Smooth muscle cell (in vitro differentiated cells): ENCODE data around the gene PRPS2. TPM values are rescaled to one million over a fixed set of nuclear protein-coding genes. Genes with fewer than 3 reads are reported as not detected.

Experiments
- DNase-seq: peaks from one replicate; lab custom pipeline; 2025; ENCODE audit not compliant: unreplicated experiment; lab: John Stamatoyannopoulos, UW
- H2AFZ ChIP-seq: fragments of 200-600 bp; sonication (generic); 2 replicates; pipeline ENCODE4 v1.6.0; 2016; ENCODE audit warnings: antibody characterized with exemption, low read depth, mild to moderate bottlenecking
- H3F3A ChIP-seq: fragments of 200-600 bp; sonication (generic); 2 replicates; pipeline ENCODE4 v1.6.0; 2017; ENCODE audit warnings: antibody characterized with exemption, low read depth
- H3K27ac ChIP-seq: fragments of 200-600 bp; sonication (generic); 2 replicates; pipeline ENCODE4 v1.5.1; 2016; ENCODE audit warnings: low read depth, mild to moderate bottlenecking
- H3K27me3 ChIP-seq: fragments of 200-600 bp; sonication (generic); 2 replicates; pipeline ENCODE4 v1.6.1; 2016; ENCODE audit warnings: low read depth, mild to moderate bottlenecking
- H3K36me3 ChIP-seq: fragments of 200-600 bp; sonication (generic); 2 replicates; pipeline ENCODE4 v1.5.1; 2016; ENCODE audit warnings: low read depth
- H3K4me1 ChIP-seq: fragments of 200-600 bp; sonication (generic); 2 replicates; pipeline ENCODE4 v1.5.1; 2016; ENCODE audit warnings: low read depth
- H3K4me2 ChIP-seq: fragments of 200-600 bp; sonication (generic); 2 replicates; pipeline ENCODE4 v1.6.0; 2016; ENCODE audit warnings: mild to moderate bottlenecking
- H3K4me3 ChIP-seq: fragments of 200-600 bp; sonication (generic); 2 replicates; pipeline ENCODE4 v1.5.1; 2016; ENCODE audit warnings: mild to moderate bottlenecking
- H3K79me2 ChIP-seq: fragments of 200-600 bp; sonication (generic); 2 replicates; pipeline ENCODE4 v1.6.0; 2016; ENCODE audit warnings: low read depth, mild to moderate bottlenecking
- H3K9ac ChIP-seq: fragments of 200-600 bp; sonication (generic); 2 replicates; pipeline ENCODE4 v1.6.0; 2016; ENCODE audit warnings: low read depth
- H3K9me3 ChIP-seq: fragments of 200-600 bp; sonication (generic); replicated peaks from 2 replicates; pipeline ENCODE4 v1.5.1; 2016; ENCODE audit warnings: low read depth
- H4K20me1 ChIP-seq: fragments of 200-600 bp; sonication (generic); 2 replicates; pipeline ENCODE4 v1.6.0; 2016; ENCODE audit warnings: low read depth
- CTCF ChIP-seq: fragments of 200-600 bp; sonication (generic); IDR thresholded peaks from 2 replicates; pipeline ENCODE4 v1.5.1; 2017; ENCODE audit warnings: borderline replicate concordance, mild to moderate bottlenecking, antibody characterized with exemption; ENCODE audit not compliant: insufficient read depth, poor library complexity, severe bottlenecking
- whole genome bisulfite sequencing: methylation state at CpG from one replicate; pipeline ENCODE4 v1.1.7; 2016; ENCODE audit warnings: low lambda C conversion rate; 5-methylcytosine and 5-hydroxymethylcytosine counted together
- polyA plus RNA-seq: library from polyadenylated mRNA; unstranded; fragments of >200 nt; fragmentation: Nextera tagmentation; extraction: Ambion mirVana; gene quantifications from 2 replicates; pipeline ENCODE4 v1.2.1, GENCODE V29; 2016
- total RNA-seq: library from RNA; depleted of rRNA; stranded (reverse); fragments of >200 nt; gene quantifications from 2 replicates; pipeline ENCODE4 v1.2.3, GENCODE V29; 2014

PRPS2 gene
- total and polyA plus RNA-seq, 2 experiments from 2014 or later, result 14.5 to 28.0 TPM

GRCh38 chrX:12802741-12803140 lies 11.5 kb downstream of the PRPS2 start:
- H3K9me3 ChIP-seq, result no peaks in the 10 kb centered on the region
- no peak overlapping the region for H3K4me2 ChIP-seq
- TF ChIP-seq CTCF, result no peak
- H3K9ac ChIP-seq, result no peak overlapping the region
- no peaks in the 10 kb centered on the region for H3K36me3 ChIP-seq
- no peak overlapping the region for H2AFZ ChIP-seq
- DNase-seq, result no peak
- no peaks in the 10 kb centered on the region for H3F3A ChIP-seq
- no peak overlapping the region for H3K27ac ChIP-seq
- no peaks in the 10 kb centered on the region for H4K20me1 ChIP-seq
- WGBS, result 60% methylated on average over 5 of the region's 5 CpGs
- no peak overlapping the region for H3K4me3 ChIP-seq
- no peaks in the 10 kb centered on the region for H3K4me1 ChIP-seq
- no peaks in the 10 kb centered on the region for H3K79me2 ChIP-seq
- no peaks in the 10 kb centered on the region for H3K27me3 ChIP-seq

- H3K4me1 ChIP-seq, result no peaks in the 10 kb centered on the region
- no peaks in the 10 kb centered on the region for H3F3A ChIP-seq
- 77% methylated on average over 2 of the region's 2 CpGs for WGBS
Observed at GRCh38 chrX:12804655-12805054, 13.4 kb downstream of the PRPS2 start.

GRCh38 chrX:12805333-12805732 lies 14.1 kb downstream of the PRPS2 start:
- WGBS, result 83% methylated on average over 6 of the region's 6 CpGs

More at GRCh38 chrX:12804655-12805054, 13.4 kb downstream of the PRPS2 start:
- no peak overlapping the region for H3K27ac ChIP-seq
- H3K36me3 ChIP-seq, result no peaks in the 10 kb centered on the region
- H3K9ac ChIP-seq, result no peak overlapping the region
- no peaks in the 10 kb centered on the region for H3K27me3 ChIP-seq
- H3K9me3 ChIP-seq, result no peaks in the 10 kb centered on the region
- no peaks in the 10 kb centered on the region for H3K79me2 ChIP-seq
- H4K20me1 ChIP-seq, result no peaks in the 10 kb centered on the region
- DNase-seq, result no peak
- no peak overlapping the region for H3K4me3 ChIP-seq
- TF ChIP-seq CTCF, result no peak
- H3K4me2 ChIP-seq, result no peak overlapping the region
- no peak overlapping the region for H2AFZ ChIP-seq

More at GRCh38 chrX:12805333-12805732, 14.1 kb downstream of the PRPS2 start:
- no peak for TF ChIP-seq CTCF
- Histone ChIP-seq H3K27ac (no peak overlapping the region), H3F3A (no peaks in the 10 kb centered on the region), H3K4me3 (no peak overlapping the region), H3K4me1 (no peaks in the 10 kb centered on the region), H3K27me3 (no peaks in the 10 kb centered on the region), H4K20me1 (no peaks in the 10 kb centered on the region), H2AFZ (no peak overlapping the region), H3K36me3 (no peaks in the 10 kb centered on the region), H3K9ac (no peak overlapping the region), H3K9me3 (no peaks in the 10 kb centered on the region), H3K79me2 (no peaks in the 10 kb centered on the region), H3K4me2 (no peak overlapping the region)
- DNase-seq, result no peak
